Dendritic cell treated with granulocyte-macrophage colony-stimulating factor and Interleukin-4, amounts not matched to agents 40 ng/mL and 50 ng/mL, for 4 days (primary cell): Measurements from ENCODE around the gene NTRK2.

Source experiments
- H3K27ac Mint-ChIP-seq: one replicate; pipeline ENCODE4 v1.8.0; 2022; ENCODE audit warnings: mild to moderate bottlenecking, mixed read lengths
- H3K27me3 Mint-ChIP-seq: one replicate; pipeline ENCODE4 v1.8.0; 2022; ENCODE audit warnings: mild to moderate bottlenecking, mixed read lengths
- H3K36me3 Mint-ChIP-seq: one replicate; pipeline ENCODE4 v1.8.0; 2022; ENCODE audit warnings: low read depth, mixed read lengths
- H3K4me1 Mint-ChIP-seq: one replicate; pipeline ENCODE4 v1.8.0; 2022; ENCODE audit warnings: low read depth, mixed read lengths
- H3K4me3 Mint-ChIP-seq: one replicate; pipeline ENCODE4 v1.8.0; 2022; ENCODE audit warnings: mild to moderate bottlenecking, moderate library complexity, mixed read lengths
- H3K9me3 Mint-ChIP-seq: one replicate; pipeline ENCODE4 v1.8.0; 2022; ENCODE audit warnings: mixed read lengths
- intact Hi-C: fragments of 100-400 bp; cut with micrococcal nuclease; formaldehyde crosslinking; loops from one replicate; pipeline ENCODE4 v1.15.0; 2022

NTRK2 gene

DNA sequence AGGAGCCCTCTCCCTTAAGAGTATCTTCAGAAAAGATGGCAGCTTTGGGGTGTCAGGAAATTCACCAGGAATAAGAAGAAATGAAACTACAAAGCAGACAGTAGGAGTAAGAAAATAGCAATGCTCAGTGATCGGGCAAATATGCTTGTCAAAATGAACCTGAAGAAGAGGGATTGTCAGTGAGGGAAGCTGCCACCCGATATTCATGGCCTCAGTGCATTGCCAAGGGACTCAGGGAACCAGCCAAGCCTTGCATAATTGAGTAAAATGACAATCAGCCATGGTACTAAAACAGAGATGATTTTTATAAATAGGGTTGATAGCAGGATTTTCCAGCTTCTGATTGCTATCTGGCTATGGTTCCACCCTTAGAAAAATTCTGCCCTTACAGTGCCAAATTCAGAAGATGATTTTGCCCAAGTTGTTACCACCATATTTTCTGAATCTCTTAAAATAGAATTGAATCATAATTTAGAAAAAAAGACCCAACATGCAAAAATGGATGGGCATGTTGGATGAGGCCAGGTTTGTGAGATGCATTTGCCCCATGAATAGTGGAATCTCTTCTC, 274.0 kb downstream of the NTRK2 start:
- Mint-ChIP-seq H3K27me3 (no peaks in the 10 kb centered on the region), H3K27ac (no peak overlapping the region), H3K9me3 (no peaks in the 10 kb centered on the region), H3K36me3 (no peaks in the 10 kb centered on the region), H3K4me3 (no peak overlapping the region), H3K4me1 (no peaks in the 10 kb centered on the region)
- intact Hi-C loops = no loop called here

DNA sequence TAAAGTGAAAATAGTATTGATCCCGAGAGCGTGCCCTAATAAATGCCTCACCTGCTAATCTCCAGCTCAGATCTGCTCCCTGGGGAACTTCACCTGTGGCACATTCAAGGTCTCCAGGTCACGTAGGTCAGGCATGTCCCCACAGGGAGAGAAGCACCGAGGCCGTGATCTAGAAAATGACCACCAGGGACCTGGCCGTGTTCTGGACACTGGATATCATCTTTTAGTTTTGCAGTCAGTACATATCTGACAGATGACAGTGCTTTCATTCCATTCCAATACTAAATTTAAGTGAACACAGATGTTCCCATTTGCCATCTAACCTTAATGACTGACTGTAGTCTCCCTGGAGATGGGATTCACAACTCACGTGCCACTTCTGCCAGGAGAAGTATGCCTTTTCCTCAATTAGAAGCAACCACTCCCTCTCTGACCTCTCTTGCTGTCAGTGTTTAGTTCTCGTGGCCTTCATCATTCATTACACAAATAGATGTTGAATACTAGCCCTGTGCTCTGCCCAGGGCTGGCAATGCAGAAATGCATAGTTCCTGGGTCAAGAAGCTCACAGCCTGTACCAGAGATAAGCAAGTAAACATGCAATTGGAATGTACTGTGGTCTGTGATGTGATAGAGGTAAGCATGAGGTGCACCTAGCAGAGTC, 276.5 kb downstream of the NTRK2 start:
- no peaks in the 10 kb centered on the region for H3K27me3 Mint-ChIP-seq
- no peak overlapping the region for H3K4me3 Mint-ChIP-seq
- H3K9me3 Mint-ChIP-seq = no peaks in the 10 kb centered on the region

GRCh38 chr9:84947412-84947972, 278.0 kb downstream of the NTRK2 start:
- H3K27me3 Mint-ChIP-seq = no peaks in the 10 kb centered on the region
- no peaks in the 10 kb centered on the region for H3K9me3 Mint-ChIP-seq
- no peak overlapping the region for H3K4me3 Mint-ChIP-seq
- no peak overlapping the region for H3K27ac Mint-ChIP-seq
- no peaks in the 10 kb centered on the region for H3K4me1 Mint-ChIP-seq
- intact Hi-C loops = no loop called here
- H3K36me3 Mint-ChIP-seq = no peaks in the 10 kb centered on the region

More for the DNA sequence above, 276.5 kb downstream of the NTRK2 start:
- H3K27ac Mint-ChIP-seq = no peak overlapping the region
- H3K36me3 Mint-ChIP-seq = no peaks in the 10 kb centered on the region
- H3K4me1 Mint-ChIP-seq = no peaks in the 10 kb centered on the region
- intact Hi-C loops = no loop called here

DNA sequence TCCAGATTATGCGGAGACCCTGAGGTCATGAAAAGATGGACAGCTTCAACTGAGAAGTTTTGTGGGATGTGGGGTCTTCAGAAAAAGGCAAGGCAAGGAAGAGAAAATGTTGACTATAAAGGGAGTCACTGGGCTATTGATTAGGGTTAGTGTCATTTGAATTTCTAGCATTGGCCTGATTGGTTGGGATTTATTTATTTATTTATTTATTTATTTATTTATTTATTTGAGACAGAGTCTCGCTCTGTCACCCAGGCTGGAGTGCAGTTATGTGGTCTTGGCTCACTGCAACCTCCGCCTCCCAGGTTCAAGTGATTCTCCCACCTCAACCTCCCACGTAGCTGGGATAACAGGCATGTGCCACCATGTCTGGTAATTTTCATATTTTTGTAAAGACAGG, 279.7 kb downstream of the NTRK2 start:
- H3K27me3 Mint-ChIP-seq = peaks cover 3% of the 10 kb centered on the region
- no peaks in the 10 kb centered on the region for H3K9me3 Mint-ChIP-seq
- H3K4me3 Mint-ChIP-seq = no peak overlapping the region
- no peaks in the 10 kb centered on the region for H3K36me3 Mint-ChIP-seq
- intact Hi-C loops = no loop called here
- H3K27ac Mint-ChIP-seq = no peak overlapping the region
- H3K4me1 Mint-ChIP-seq = no peaks in the 10 kb centered on the region

- Mint-ChIP-seq H3K27me3 (peaks cover 4% of the 10 kb centered on the region), H3K4me3 (no peak overlapping the region), H3K4me1 (no peaks in the 10 kb centered on the region), H3K36me3 (no peaks in the 10 kb centered on the region), H3K9me3 (no peaks in the 10 kb centered on the region), H3K27ac (no peak overlapping the region)
- intact Hi-C loops = no loop called here
Measured at GRCh38 chr9:84949971-84950370, 280.4 kb downstream of the NTRK2 start.

- Mint-ChIP-seq H3K27me3 (peaks cover 4% of the 10 kb centered on the region), H3K9me3 (no peaks in the 10 kb centered on the region), H3K4me3 (no peak overlapping the region), H3K4me1 (no peaks in the 10 kb centered on the region), H3K36me3 (no peaks in the 10 kb centered on the region), H3K27ac (no peak overlapping the region)
- intact Hi-C loops = no loop called here
Measured at GRCh38 chr9:84950879-84951811, 281.6 kb downstream of the NTRK2 start.

DNA sequence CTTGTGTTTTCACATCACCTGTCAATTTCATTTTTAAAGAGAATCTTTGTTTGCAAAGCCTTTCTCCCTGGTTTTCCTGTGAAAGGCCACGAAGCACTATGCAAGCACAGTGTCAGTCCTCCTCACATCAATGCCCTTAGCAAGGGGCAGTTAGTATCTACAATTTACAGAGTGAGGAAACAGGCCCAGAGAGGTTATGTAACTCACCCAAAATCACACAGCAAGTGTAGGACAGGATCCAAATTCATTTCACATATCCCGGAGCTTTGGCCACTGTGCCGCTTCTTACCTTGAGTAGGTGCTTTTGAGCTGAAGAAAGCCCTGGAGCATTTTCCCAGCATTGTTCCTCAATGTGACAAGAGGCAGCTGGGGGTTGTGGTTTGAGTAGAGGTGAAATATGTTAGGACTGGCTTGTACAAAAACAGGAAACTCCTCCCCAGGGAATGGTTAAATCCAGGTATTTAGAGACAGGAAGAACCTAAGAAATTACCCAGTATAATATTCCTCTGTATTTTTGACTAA, 283.8 kb downstream of the NTRK2 start:
- Mint-ChIP-seq H3K9me3 (no peaks in the 10 kb centered on the region), H3K36me3 (no peaks in the 10 kb centered on the region), H3K27me3 (peaks cover 4% of the 10 kb centered on the region), H3K4me1 (no peaks in the 10 kb centered on the region), H3K4me3 (no peak overlapping the region), H3K27ac (no peak overlapping the region)
- intact Hi-C loops = no loop called here

- Mint-ChIP-seq H3K9me3 (no peaks in the 10 kb centered on the region), H3K4me3 (no peak overlapping the region), H3K36me3 (no peaks in the 10 kb centered on the region), H3K4me1 (no peaks in the 10 kb centered on the region), H3K27me3 (peaks cover 4% of the 10 kb centered on the region), H3K27ac (no peak overlapping the region)
- intact Hi-C loops = no loop called here
Measured at GRCh38 chr9:84953797-84954705, 284.5 kb downstream of the NTRK2 start.

DNA sequence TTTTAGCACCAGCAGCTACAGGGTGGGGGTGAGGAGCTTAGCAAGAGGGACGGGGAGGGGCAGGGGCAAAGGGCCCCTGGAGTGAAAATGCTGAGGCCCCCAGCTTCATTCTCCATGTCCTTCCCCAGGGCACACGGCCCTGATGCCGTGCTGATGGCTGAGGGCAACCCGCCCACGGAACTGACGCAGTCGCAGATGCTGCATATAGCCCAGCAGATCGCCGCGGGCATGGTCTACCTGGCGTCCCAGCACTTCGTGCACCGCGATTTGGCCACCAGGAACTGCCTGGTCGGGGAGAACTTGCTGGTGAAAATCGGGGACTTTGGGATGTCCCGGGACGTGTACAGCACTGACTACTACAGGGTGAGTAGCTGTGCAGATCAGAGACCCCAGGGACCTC, 285.6 kb downstream of the NTRK2 start:
- intact Hi-C loops = no loop called here
- Mint-ChIP-seq H3K9me3 (no peaks in the 10 kb centered on the region), H3K4me3 (no peak overlapping the region), H3K36me3 (no peaks in the 10 kb centered on the region), H3K27ac (no peak overlapping the region), H3K4me1 (no peaks in the 10 kb centered on the region), H3K27me3 (peaks cover 4% of the 10 kb centered on the region)

- H3K4me1 Mint-ChIP-seq = no peaks in the 10 kb centered on the region
- no peaks in the 10 kb centered on the region for H3K36me3 Mint-ChIP-seq
- H3K27ac Mint-ChIP-seq = no peak overlapping the region
- H3K27me3 Mint-ChIP-seq = peaks cover 4% of the 10 kb centered on the region
- H3K9me3 Mint-ChIP-seq = no peaks in the 10 kb centered on the region
- H3K4me3 Mint-ChIP-seq = no peak overlapping the region
- intact Hi-C loops = no loop called here
Measured at GRCh38 chr9:84955971-84956370, 286.4 kb downstream of the NTRK2 start.

DNA sequence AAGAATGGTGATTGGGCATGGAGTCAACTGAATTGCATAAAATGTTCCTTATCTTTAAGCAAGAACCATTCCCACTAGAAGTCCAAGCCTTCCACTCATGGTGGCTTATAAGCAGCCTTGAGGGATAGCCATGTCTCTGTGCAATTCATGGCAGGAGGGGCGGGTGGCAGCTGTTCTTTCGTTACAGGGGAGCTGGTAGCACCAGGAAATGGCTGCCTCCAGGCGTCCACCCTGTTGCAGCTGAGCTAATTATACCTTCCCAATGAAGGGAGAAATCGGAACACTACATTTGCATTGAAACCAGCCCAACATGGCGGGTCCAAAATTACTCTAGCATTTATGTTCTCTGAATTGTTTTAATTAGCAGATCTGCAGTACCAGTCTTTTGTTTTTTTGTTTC, 289.8 kb downstream of the NTRK2 start:
- no peak overlapping the region for H3K4me3 Mint-ChIP-seq
- H3K36me3 Mint-ChIP-seq = no peaks in the 10 kb centered on the region
- H3K27me3 Mint-ChIP-seq = peaks cover under 1% of the 10 kb centered on the region
- intact Hi-C loops = no loop called here
- no peak overlapping the region for H3K27ac Mint-ChIP-seq
- no peaks in the 10 kb centered on the region for H3K9me3 Mint-ChIP-seq
- H3K4me1 Mint-ChIP-seq = no peaks in the 10 kb centered on the region

DNA sequence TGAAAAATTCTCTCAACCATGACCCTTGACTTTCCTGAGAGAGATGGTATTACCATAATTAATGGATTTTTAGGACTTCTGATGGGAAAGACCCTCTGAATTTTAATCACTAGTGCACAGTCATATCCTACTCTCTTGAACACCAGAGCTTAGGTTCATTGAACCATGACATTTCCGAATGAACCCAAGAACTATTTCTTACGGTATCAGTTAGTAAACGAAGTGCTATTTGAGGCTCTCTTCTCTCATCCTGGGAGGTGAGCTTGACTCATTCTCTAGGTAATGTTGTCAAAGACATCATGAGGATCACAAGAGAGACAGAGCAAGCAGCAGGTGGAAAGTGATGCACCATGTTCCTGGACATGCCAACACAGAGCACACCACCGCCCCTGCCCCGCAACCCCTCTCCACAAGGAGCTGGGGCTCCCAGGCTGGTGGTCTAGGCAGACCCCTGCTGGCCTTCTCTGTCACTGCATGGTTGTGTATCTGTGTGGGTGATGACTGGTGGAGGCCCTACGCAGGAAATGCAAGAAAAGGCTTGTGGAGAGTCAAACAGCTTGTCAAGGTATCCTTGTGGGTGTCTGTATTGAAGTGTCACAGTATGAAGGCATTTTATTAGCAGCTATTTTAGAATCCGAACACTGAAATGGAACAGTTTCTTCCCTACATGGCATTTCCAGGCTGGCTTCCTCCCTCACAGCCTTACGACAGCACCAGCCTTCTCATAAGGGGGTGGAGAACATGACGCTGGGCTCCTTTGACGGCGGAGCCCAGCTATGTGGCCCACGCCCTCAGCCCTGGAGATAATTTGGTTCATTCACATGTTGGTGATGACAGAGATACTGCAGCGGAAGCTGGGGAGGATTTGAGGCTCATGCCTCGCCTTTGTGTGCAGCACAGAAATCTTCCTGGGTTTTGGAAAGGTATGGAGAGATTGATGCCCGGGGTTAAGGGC, 297.6 kb downstream of the NTRK2 start:
- intact Hi-C loops = no loop called here
- no peaks in the 10 kb centered on the region for H3K9me3 Mint-ChIP-seq
- H3K4me1 Mint-ChIP-seq = no peaks in the 10 kb centered on the region
- peaks cover 1% of the 10 kb centered on the region for H3K27me3 Mint-ChIP-seq
- H3K4me3 Mint-ChIP-seq = no peak overlapping the region
- no peak overlapping the region for H3K27ac Mint-ChIP-seq
- no peaks in the 10 kb centered on the region for H3K36me3 Mint-ChIP-seq
